Endothelial cell of umbilical vein (primary cell): ENCODE results near the gene OR9A2.

Experiments used
- CTCF ChIP-seq, 2 donors: IDR thresholded peaks; 1 replicate in 1 of 2; 2 replicates in 1 of 2; pipeline ENCODE4 v1.5.1; 2011; ENCODE audit warnings: low read length in 2 of 2, mild to moderate bottlenecking in 2 of 2, moderate library complexity in 2 of 2, control low read depth in 1 of 2, inconsistent platforms in 1 of 2, low read depth in 1 of 2; ENCODE audit not compliant: insufficient read depth in 1 of 2; ENCODE audit errors: extremely low read depth in 1 of 2
- EZH2 ChIP-seq: IDR thresholded peaks from 2 replicates; pipeline ENCODE4 v1.6.1; 2012; ENCODE audit warnings: borderline replicate concordance, low read depth, mild to moderate bottlenecking, moderate library complexity, low read length, inconsistent platforms; ENCODE audit not compliant: severe bottlenecking
- FOS ChIP-seq: IDR thresholded peaks from 2 replicates; pipeline ENCODE4 v1.6.1; 2011; ENCODE audit warnings: mild to moderate bottlenecking, low read length, moderate library complexity, borderline replicate concordance; ENCODE audit not compliant: insufficient read depth
- GATA2 ChIP-seq: IDR thresholded peaks from 2 replicates; pipeline ENCODE4 v1.7.0; 2011; ENCODE audit warnings: low read depth, mild to moderate bottlenecking, moderate library complexity, mixed read lengths, low read length; ENCODE audit not compliant: insufficient read length, insufficient read depth
- JUN ChIP-seq: IDR thresholded peaks from 2 replicates; pipeline ENCODE4 v1.6.1; 2011; ENCODE audit warnings: borderline replicate concordance, low read depth; ENCODE audit not compliant: insufficient read length, insufficient read depth
- POLR2A ChIP-seq: IDR thresholded peaks from 2 replicates; pipeline ENCODE4 v1.6.1; 2012; ENCODE audit warnings: low read depth, mild to moderate bottlenecking, control low read depth, low read length
- POLR2AphosphoS5 ChIP-seq: IDR thresholded peaks from 2 replicates; pipeline ENCODE4 v1.6.1; 2012; ENCODE audit warnings: low read depth, mild to moderate bottlenecking, control low read depth, low read length, moderate library complexity; ENCODE audit not compliant: insufficient read depth
- TF ChIP-seq, protein P1 (sequence below): IDR thresholded peaks from 2 replicates; pipeline ENCODE4 v1.6.1; 2011; ENCODE audit not compliant: insufficient read depth, insufficient read length

DNA sequence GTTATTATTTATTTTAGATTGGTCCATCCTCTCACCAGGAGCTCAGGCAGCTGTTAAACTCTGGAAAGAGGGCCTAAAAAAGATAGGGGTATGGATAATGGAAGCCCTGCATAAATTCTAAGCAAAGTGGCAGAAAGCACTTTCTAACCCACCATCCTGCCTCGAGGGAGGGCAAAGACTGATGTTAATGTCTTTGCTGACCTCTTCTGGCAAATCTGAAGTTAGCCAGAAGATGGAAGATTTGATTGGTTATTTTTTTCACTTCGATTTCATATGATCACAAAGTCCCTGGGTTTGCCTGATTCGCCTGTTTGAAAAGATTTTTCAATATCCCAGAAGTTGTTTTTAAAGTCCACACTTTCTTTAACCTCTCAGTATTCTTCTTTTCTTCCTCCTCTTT, 24.8 kb downstream of the OR9A2 start:
- TF ChIP-seq EZH2 (no peak), CTCF (IDR thresholded peaks at IDR 0.05; ENCODE audit: extremely low read depth in 1 of 2, insufficient read depth in 1 of 2, low read depth in 1 of 2, low read length in 2 of 2) (peak in 1 of 2 donors; percentile 15), POLR2AphosphoS5 (no peak), GATA2 (no peak), POLR2A (no peak), FOS (no peak), JUN (no peak)
- TF ChIP-seq, protein P1, sequence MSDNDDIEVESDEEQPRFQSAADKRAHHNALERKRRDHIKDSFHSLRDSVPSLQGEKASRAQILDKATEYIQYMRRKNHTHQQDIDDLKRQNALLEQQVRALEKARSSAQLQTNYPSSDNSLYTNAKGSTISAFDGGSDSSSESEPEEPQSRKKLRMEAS, result no peak
